Measurements from ENCODE around the gene CTXND1.
A peak's percentile ranks its signal among the peaks of the same experiment; 100 is the strongest.

CTXND1 gene

GRCh38 chr15:80183306-80183705 lies 68.7 kb downstream of the CTXND1 start:
- DNase-seq (ENCODE audit: low read depth in 2 of 2): no peak

GRCh38 chr15:80182611-80183261 lies 69.3 kb downstream of the CTXND1 start:
- no peak for DNase-seq (ENCODE audit: low read depth in 2 of 2)

GRCh38 chr15:80180986-80181385 lies 71.0 kb downstream of the CTXND1 start:
- DNase-seq (ENCODE audit: low read depth in 2 of 2): no peak

- DNase-seq (ENCODE audit: low read depth in 2 of 2): no peak
These were observed 71.5 kb downstream of the CTXND1 start for GRCh38 chr15:80180468-80180867.

DNA sequence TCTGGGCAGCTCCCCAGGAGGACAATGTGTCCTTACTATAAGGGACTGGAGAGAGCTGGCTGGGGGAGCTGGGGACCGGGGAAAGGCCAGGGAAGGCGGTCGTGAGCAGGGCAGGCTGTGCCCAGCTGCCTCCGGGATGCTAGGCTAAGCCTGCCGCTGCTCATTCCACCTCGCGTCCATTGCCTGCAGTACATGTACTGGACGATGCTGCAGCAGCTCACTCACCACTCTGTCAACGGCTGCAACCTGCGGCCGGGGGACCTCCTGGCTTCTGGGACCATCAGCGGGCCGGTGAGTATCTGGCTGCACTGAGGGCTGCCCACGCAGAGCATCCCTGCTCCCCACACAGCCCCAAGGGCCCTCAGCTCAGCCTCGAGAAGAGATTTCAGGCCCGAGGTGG lies 72.1 kb downstream of the CTXND1 start:
- no peak for DNase-seq (ENCODE audit: low read depth in 2 of 2)

DNA sequence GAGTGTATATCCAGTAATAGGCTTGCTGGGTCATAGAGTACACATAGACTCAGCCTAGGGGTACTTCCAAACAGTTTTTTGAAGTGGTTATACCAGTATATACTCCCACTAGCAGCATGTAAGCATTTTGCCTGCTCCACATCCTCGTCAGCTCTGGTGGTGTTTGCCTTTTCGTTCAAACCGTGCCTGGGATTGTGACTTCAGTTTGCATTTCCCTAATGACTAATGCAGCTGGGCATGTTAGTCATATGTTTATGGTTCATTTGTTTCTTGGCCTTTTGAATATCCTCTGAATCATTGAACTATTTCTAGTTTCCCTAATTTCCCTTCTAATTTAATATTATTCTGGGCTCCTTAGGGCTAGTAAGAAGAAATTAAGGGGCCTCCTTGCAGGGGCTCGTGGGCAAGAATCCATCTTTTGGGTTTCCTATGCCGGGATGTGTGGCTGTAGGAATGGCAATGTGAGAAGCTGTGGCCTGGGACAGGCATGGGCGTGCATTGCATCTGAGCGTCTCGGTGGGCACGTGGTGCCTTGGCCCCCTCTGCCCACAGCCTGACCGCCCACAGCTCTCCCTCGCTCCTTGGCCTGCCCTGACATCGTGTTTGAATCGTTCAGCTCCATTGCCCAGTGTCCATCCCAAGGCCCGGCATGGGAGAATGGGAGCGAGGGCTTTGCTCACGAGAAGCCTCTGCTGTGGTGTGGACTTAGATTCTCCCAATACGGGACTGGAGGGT lies 72.8 kb downstream of the CTXND1 start:
- DNase-seq (ENCODE audit: low read depth in 2 of 2): no peak

DNA sequence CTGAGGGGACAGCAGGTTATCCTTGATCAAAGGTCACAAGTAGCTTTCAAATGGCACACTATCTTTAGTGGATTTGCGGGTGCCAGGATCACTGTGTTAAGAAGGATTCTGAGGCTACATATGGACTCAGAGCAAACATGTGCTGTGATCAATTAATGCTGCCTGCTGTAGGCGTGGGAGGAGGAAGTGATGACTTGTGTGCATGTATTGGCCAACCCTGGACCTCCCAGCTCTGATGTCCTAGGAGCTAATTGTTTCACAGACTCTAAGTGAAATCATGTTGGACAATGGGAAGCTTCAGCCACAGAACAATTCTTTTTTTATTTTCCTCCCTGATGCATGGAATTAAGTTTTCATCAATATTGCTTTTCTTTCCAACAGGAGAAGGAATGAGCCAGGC lies 74.9 kb downstream of the CTXND1 start:
- DNase-seq (ENCODE audit: low read depth in 2 of 2): no peak

GRCh38 chr15:80176443-80176842 lies 75.6 kb downstream of the CTXND1 start:
- no peak for DNase-seq (ENCODE audit: low read depth in 2 of 2)

GRCh38 chr15:80175436-80175835 lies 76.6 kb downstream of the CTXND1 start:
- DNase-seq (ENCODE audit: low read depth in 2 of 2): no peak

GRCh38 chr15:80174017-80174746 lies 77.8 kb downstream of the CTXND1 start:
- DNase-seq (ENCODE audit: low read depth in 2 of 2): no peak

DNA sequence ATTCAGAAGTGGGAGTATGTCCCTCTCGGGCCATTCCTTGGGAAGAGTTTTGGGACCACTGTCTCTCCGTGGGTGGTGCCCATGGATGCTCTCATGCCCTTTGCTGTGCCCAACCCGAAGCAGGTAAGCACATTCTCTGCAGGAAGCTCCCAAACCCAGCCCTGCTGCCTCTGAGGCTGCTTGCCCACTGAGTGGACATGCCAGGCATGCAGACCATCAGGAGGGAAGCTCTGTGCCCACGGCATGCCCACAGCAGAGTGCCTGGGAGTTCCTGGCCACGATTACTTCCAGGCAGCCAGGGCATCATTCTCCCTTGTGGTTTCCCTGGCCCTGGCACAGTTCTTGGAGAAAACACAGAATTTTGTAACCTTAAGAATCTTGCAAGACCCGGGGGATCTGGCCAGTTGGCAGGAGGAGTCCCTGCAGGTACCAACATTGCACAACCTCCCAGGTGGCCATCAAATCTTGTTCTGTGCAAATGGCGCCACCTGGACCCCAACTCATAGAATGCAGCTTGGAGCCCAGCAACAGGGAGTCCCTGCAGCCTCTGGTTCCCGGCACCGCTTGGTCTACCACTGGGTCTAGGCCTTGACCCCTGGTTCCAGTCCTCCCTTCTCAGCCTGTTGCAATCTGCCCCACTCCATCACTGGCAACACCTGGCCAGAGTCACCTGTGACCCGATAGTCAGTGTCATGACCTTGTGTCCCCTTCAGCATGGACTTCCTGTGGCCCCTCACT lies 78.8 kb downstream of the CTXND1 start:
- DNase-seq (ENCODE audit: low read depth in 2 of 2): peak; percentile 45 to 62

DNA sequence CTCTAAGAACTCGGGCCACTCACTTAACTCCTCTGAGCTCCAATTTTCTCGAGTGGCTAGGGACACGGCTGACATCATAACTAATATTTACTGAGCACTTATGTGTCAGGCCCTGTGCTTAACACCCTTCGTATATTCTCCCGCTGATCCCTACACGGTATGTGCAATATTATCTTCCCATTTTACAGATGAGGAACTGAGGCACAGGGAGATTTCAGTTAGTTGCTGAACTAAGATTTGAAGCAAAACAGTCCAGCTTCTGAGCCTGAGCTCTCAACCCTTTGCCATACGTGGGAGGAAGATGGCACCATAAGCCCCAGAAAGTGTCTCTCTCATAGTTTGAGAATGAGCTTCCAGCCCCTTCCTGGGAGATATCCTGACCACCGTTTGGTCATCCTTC lies 79.6 kb downstream of the CTXND1 start:
- DNase-seq (ENCODE audit: low read depth in 2 of 2): no peak

- DNase-seq (ENCODE audit: low read depth in 2 of 2): no peak
These were observed 80.2 kb downstream of the CTXND1 start for GRCh38 chr15:80171787-80172186.

DNA sequence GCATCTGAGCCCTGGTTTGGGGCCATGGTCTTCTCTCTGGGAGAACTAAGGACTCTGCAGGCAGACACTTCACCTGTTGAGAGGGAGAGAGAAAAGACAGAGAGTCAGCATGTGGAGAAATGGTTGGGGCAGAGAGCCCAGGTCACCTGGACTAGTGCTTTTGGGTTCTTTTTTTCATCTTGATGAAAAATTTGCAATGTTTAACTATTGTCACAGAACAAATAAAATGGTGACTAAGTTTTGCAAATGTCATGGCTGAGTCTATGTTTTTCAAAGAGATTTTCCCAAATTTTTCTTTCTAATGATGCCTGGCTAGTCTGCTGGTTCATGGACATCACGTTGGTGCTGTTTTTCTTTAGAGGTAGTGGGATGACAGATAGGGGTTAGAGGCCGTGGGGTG lies 81.4 kb downstream of the CTXND1 start:
- no peak for DNase-seq (ENCODE audit: low read depth in 2 of 2)

- DNase-seq (ENCODE audit: low read depth in 2 of 2): no peak
These were observed 82.2 kb downstream of the CTXND1 start for GRCh38 chr15:80169768-80170357.

DNA sequence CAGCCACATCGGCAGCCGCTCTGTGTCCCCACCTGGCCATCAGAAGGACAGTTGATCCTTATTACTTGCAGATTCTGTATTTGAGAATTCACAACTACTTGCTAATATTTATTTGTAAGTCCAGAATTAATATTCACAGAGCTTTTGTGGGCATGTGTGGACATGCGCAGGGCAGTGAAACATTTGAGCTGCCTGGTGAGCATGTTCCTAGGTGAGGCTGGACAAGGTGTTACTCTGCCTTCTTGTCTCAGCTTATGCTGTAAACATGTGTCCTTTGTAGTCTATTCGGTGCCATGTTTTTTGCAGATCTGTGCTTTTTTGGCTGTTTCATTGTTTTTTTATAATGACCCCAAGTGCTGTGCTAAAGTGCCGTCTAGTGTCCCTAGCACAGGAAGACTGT lies 83.6 kb downstream of the CTXND1 start:
- no peak for DNase-seq (ENCODE audit: low read depth in 2 of 2)

DNA sequence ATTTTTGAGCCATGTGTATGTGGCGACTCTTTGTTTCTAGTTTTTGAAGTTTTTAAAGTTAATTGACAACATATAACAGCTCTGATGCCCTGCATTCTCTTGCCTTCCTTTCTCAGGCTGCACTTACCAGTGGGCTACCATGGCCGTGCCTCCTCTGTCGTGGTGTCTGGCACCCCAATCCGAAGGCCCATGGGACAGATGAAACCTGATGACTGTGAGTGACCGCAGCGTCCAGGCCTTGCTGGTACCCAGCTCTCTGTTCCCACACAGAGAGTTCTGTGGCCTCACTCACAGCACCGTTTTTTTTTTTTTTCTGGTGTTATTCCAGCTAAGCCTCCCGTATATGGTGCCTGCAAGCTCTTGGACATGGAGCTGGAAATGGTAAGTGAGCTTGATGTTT lies 84.1 kb downstream of the CTXND1 start:
- no peak for DNase-seq (ENCODE audit: low read depth in 2 of 2)

- no peak for DNase-seq (ENCODE audit: low read depth in 2 of 2)
These were observed 88.1 kb downstream of the CTXND1 start for GRCh38 chr15:80163897-80164296.

GRCh38 chr15:80163217-80163616 lies 88.8 kb downstream of the CTXND1 start:
- DNase-seq (ENCODE audit: low read depth in 2 of 2): no peak

DNA sequence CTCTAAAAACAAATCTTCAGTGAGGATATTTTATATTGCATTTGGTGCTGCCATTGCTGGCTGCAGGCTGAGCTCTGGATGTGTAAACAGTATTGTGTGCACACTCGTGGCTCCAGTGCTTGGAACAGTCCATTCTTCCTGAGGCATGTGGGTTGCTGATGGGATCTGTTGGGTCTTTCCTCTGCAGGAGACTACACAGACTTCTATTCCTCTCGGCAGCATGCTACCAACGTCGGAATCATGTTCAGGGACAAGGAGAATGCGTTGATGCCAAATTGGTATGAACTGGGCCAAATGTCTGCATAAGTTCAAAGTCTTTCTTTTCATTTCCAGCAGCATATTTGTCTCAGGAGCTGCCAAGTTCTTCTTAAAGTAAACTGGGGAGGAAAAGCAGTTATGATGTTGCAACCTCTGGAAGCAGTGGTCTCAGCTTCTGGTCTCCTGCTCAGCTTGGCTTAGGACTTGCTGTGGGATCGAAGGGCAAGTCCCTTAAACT lies 89.9 kb downstream of the CTXND1 start:
- no peak for DNase-seq (ENCODE audit: low read depth in 2 of 2)

DNA sequence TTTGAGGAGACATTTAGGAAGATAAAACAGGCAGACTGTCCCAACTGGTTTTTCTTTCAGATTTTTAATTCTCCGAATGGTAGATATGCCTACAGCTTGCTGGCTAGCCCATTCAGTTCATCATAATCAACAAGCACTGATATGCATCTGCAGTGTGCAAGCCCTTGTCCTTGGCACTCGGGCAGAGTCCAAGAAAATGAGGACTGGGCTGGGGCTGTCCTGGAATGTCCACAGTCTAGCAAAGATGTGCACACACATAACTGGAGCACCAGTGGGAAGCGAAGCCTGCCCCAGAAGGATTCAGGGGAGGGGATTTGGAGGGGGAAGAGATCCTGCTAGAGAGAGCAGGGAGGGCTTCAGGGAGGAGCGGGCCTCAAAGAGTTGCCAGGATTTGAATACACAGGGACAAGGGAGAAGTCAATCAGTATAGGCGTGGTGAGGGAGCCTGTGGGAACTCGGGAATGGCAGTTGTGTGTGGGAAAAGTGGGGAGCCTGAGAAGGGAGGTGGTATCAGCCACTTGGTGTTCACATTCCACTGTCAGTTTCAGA lies 90.5 kb downstream of the CTXND1 start:
- no peak for DNase-seq (ENCODE audit: low read depth in 2 of 2)
